Breast epithelium (tissue), 4 donors: ENCODE measurements around the gene LBX1. TPM values are rescaled to one million over a fixed set of nuclear protein-coding genes. Genes with fewer than 3 reads are reported as not detected.

ENCODE experiments used
- DNase-seq, 2 donors: peaks; one replicate each; pipeline ENCODE4 v3.0.0-alpha.2; 2019; ENCODE audit warnings: low spot score in 2 of 2
- H3K27ac ChIP-seq, 2 donors: fragments of 200-600 bp; sonication (generic) in 1 of 2; one replicate each; pipeline ENCODE4 v1.5.1; 2016 to 2019; ENCODE audit warnings: mild to moderate bottlenecking in 1 of 2
- H3K27me3 ChIP-seq, 2 donors: fragments of 200-600 bp; sonication (generic) in 1 of 2; one replicate each; pipeline versions ENCODE4 v1.5.1 to v1.6.0; 2017 to 2019; ENCODE audit warnings: control low read depth in 1 of 2, mild to moderate bottlenecking in 1 of 2
- H3K36me3 ChIP-seq: fragments of 200-600 bp; one replicate; pipeline ENCODE4 v1.5.1; 2019
- H3K4me1 ChIP-seq, 2 donors: fragments of 200-600 bp; sonication (generic); one replicate each; pipeline ENCODE4 v1.5.1; 2016 to 2019; ENCODE audit warnings: control low read depth in 1 of 2
- H3K4me3 ChIP-seq, 3 donors: fragments of 200-600 bp; sonication (generic); 1 replicate in 2 of 3; 2 replicates in 1 of 3; pipeline ENCODE4 v1.5.1; 2016 to 2019; ENCODE audit warnings: mild to moderate bottlenecking in 3 of 3, moderate library complexity in 2 of 3
- H3K9me3 ChIP-seq, 2 donors: fragments of 200-600 bp; sonication (generic) in 1 of 2; one replicate each; pipeline ENCODE4 v1.5.1; 2016 to 2019; ENCODE audit warnings: control low read depth in 1 of 2
- POLR2A ChIP-seq: fragments of 450-650 bp; IDR thresholded peaks from one replicate; pipeline ENCODE4 v1.6.1; 2016; ENCODE audit warnings: antibody characterized with exemption, mild to moderate bottlenecking, moderate library complexity
- POLR2AphosphoS5 ChIP-seq, 3 donors: sonication (generic); formaldehyde crosslinking; IDR thresholded peaks; one replicate each; pipeline ENCODE4 v1.6.1; 2017; ENCODE audit warnings: antibody characterized with exemption in 3 of 3
- intact Hi-C: fragments of 100-400 bp; cut with DNase I; formaldehyde crosslinking; loops from one replicate; pipeline ENCODE4 v1.15.1; 2023; ENCODE audit warnings: low total_unique reads
- total RNA-seq, 3 donors: library from RNA; depleted of rRNA; stranded (reverse); fragments of >200 nt; gene quantifications; one replicate each; pipeline ENCODE4 v1.1.0, GENCODE V29; 2016
- TF ChIP-seq, protein P1 (sequence below), 3 donors: fragments of 450-650 bp; IDR thresholded peaks; one replicate each; pipeline ENCODE4 v1.5.1; 2016 to 2017; ENCODE audit warnings: antibody characterized with exemption in 3 of 3, mild to moderate bottlenecking in 3 of 3, moderate library complexity in 3 of 3

Gene LBX1
- total RNA-seq, 3 donors from 2014 or later: not detected

DNA sequence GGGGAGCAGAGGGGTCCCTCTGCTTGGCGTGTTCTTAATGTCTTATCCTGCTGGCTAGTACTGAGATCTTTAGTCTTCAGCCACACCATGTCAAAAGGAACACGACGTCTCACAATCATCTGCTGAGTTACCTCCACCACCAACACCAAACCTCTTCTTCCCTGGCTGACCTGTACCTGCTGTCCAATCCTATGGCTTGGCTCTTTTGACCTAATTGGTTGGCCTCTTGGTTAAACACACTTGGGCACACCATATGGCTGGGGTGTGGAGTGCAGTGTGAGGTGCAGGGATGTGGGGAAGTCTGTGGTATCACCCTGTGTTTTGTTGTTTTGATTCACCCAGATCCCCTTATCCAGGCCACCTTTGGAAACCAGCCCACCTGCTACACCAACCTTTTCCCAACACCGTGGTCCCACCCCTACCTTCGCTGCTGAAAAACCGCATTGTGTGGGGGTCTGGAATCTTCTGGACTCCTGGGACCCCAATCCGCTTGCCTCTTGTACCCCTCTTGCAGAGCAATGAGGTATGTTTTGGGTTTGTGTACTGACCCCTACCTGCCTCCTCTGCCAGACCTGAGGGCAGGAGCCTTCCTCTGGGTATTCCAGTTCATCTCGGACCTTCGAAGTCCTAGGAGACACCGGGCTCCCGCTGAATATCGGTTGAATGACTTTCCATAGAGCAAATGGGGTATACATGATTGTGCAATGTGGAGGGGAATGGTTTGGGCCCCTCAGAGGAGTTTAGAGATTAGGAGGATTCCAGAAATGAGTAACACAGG, 2.8 kb upstream of the LBX1 start:
- H3K27ac ChIP-seq: no peak overlapping the region
- peaks cover 21 to 100% of the 10 kb centered on the region in 2 donors for H3K27me3 ChIP-seq
- peaks cover 14 to 18% of the 10 kb centered on the region in 2 donors for H3K4me1 ChIP-seq
- no peak for DNase-seq
- H3K4me3 ChIP-seq: no peak overlapping the region
- H3K36me3 ChIP-seq: no peaks in the 10 kb centered on the region
- intact Hi-C loops: no loop called here
- no peak for TF ChIP-seq POLR2A
- no peak for TF ChIP-seq POLR2AphosphoS5 (IDR thresholded peaks at IDR 0.05)
- TF ChIP-seq, protein P1, sequence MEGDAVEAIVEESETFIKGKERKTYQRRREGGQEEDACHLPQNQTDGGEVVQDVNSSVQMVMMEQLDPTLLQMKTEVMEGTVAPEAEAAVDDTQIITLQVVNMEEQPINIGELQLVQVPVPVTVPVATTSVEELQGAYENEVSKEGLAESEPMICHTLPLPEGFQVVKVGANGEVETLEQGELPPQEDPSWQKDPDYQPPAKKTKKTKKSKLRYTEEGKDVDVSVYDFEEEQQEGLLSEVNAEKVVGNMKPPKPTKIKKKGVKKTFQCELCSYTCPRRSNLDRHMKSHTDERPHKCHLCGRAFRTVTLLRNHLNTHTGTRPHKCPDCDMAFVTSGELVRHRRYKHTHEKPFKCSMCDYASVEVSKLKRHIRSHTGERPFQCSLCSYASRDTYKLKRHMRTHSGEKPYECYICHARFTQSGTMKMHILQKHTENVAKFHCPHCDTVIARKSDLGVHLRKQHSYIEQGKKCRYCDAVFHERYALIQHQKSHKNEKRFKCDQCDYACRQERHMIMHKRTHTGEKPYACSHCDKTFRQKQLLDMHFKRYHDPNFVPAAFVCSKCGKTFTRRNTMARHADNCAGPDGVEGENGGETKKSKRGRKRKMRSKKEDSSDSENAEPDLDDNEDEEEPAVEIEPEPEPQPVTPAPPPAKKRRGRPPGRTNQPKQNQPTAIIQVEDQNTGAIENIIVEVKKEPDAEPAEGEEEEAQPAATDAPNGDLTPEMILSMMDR (IDR thresholded peaks at IDR 0.05): no peak
- peaks cover 0 to 4% of the 10 kb centered on the region in 2 donors for H3K9me3 ChIP-seq

DNA sequence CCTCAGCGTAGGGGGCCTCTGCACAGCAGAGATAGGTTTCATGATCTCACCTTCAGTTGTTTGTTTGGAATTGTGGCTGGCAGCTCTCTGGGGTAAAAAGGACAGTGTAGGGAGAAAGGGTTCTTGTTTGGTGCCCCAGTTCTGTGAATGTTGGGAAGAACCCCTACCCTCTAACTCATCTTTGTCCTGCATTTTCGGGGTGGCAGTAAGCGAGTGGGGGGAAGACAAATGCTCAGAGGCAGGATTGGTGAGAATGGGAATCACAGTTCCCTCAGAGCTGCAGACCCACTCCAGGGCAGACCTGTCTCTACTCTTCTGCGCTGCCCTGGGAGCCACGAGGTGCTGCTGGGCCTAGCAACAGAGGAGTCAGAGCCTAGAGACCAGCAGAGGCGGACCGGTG, 1.8 kb upstream of the LBX1 start:
- Histone ChIP-seq H3K27ac (no peak overlapping the region), H3K36me3 (no peaks in the 10 kb centered on the region), H3K4me3 (no peak overlapping the region), H3K27me3 (peaks cover 17 to 100% of the 10 kb centered on the region in 2 donors), H3K4me1 (peaks cover 14 to 28% of the 10 kb centered on the region in 2 donors), H3K9me3 (no peaks in the 10 kb centered on the region)
- TF ChIP-seq POLR2A (no peak), POLR2AphosphoS5 (IDR thresholded peaks at IDR 0.05) (no peak)
- TF ChIP-seq, protein P1 (IDR thresholded peaks at IDR 0.05): no peak
- no peak for DNase-seq
- intact Hi-C loops: no loop called here

DNA sequence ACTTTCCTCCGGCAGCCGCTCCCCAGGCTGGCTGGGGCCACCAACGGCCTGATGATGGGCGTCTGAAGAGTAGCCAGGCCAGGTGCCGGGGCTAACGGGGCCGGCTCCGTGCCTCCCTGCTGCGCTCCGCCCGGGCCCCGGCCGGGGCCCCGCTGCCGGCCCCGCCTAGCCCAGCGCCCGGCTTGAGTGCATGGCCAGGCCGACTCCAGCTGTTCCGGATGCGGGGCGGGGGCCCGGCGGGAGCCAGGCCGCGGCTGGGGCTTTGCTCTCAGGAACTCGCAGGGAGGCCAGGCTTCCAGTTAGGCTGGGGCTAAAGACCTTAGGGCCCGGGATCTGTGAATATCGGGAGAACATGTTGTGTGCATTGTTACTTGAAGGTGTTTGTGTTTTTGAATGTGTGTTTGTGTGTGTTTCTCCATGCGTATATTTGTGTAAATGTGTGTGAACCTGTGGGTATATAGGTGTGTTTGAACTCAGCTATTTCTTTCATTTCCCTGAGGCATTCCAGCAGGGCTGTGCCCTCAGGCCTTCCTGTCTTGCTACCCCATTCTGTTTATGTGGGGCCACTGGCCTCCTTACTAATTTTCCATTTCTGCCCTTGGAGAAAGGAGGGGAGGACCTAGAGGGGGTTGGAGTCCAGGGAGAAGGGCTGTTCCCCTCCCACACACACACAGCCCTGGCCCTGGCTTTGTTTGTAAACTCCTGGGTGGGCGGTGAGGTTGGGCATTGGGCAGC, 1.1 kb upstream of the LBX1 start:
- peaks cover 14 to 100% of the 10 kb centered on the region in 2 donors for H3K27me3 ChIP-seq
- peaks cover 14 to 31% of the 10 kb centered on the region in 2 donors for H3K4me1 ChIP-seq
- TF ChIP-seq, protein P1 (IDR thresholded peaks at IDR 0.05): no peak
- TF ChIP-seq POLR2AphosphoS5 (IDR thresholded peaks at IDR 0.05): no peak
- no peak for TF ChIP-seq POLR2A
- intact Hi-C loops: no loop called here
- H3K27ac ChIP-seq: no peak overlapping the region
- no peaks in the 10 kb centered on the region for H3K9me3 ChIP-seq
- DNase-seq: no peak
- no peaks in the 10 kb centered on the region for H3K36me3 ChIP-seq
- H3K4me3 ChIP-seq: peak overlapping the region in 2 of 3 donors; percentile 23 to 61

DNA sequence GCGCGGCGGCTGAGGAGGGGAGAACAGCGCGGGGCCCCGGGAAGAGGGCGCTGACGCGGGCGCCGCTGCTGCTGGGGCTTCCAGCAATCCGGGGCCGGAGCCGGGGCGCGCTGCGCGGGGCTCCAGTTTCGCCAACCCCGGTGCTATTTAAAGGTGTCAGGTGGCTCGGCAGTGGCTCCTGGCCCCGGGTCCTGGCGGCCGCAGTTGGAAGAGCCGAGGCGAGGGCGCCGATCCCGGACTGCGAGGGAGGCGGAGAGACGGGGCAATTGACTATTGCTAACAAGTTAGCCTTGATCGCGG, 347 bp downstream of the LBX1 start:
- Histone ChIP-seq H3K4me3 (peak overlapping the region; percentile 6 to 61 (median 23)), H3K9me3 (no peaks in the 10 kb centered on the region), H3K27me3 (peaks cover 21 to 100% of the 10 kb centered on the region in 2 donors), H3K4me1 (peaks cover 14 to 38% of the 10 kb centered on the region in 2 donors), H3K36me3 (no peaks in the 10 kb centered on the region), H3K27ac (no peak overlapping the region)
- intact Hi-C loops: no loop called here
- DNase-seq: no peak
- TF ChIP-seq POLR2AphosphoS5 (IDR thresholded peaks at IDR 0.05): no peak
- TF ChIP-seq, protein P1 (IDR thresholded peaks at IDR 0.05): no peak
- no peak for TF ChIP-seq POLR2A
